AG04450 (cell line): Measurements from ENCODE around the gene LETM1. TPM values are rescaled to one million over a fixed set of nuclear protein-coding genes. Genes with fewer than 3 reads are reported as not detected.

Source experiments
- CTCF ChIA-PET: fragments of 300-600, 350-600 bp; formaldehyde crosslinking; extraction: SDS; loops from one replicate; lab custom pipeline; 2022; ENCODE audit warnings: antibody characterized with exemption, inconsistent platforms; lab: Charles Lee
- POLR2A ChIA-PET: fragments of 350-600 bp; formaldehyde crosslinking; extraction: SDS; loops from one replicate; lab custom pipeline; 2021; ENCODE audit warnings: antibody characterized with exemption, inconsistent platforms; lab: Yijun Ruan, JAX
- DNase-seq: peaks from one replicate; pipeline ENCODE4 v3.0.0-alpha.2; 2011; ENCODE audit warnings: low read depth, low spot score
- H3K27ac ChIP-seq: one replicate; pipeline ENCODE4 v1.5.1; 2012; ENCODE audit warnings: low read depth, low read length, control low read depth
- H3K27me3 ChIP-seq: one replicate; pipeline ENCODE4 v1.6.0; 2012; ENCODE audit warnings: low read length; ENCODE audit not compliant: control insufficient read depth, insufficient read depth
- H3K4me3 ChIP-seq: 2 replicates; pipeline ENCODE4 v1.5.1; 2011; ENCODE audit warnings: mild to moderate bottlenecking, low read depth, low read length, control low read depth
- H3K9me3 ChIP-seq: 2 replicates; pipeline ENCODE4 v1.5.1; 2012; ENCODE audit warnings: low read length; ENCODE audit not compliant: control insufficient read depth, insufficient read depth
- CTCF ChIP-seq: IDR thresholded peaks from 2 replicates; pipeline ENCODE4 v1.5.1; 2011; ENCODE audit warnings: low read depth, low read length, control low read depth, inconsistent platforms
- polyA plus RNA-seq: library from polyadenylated mRNA; depleted of rRNA; stranded (reverse); fragments of >200 nt; gene quantifications from 2 replicates; pipeline ENCODE4 v1.2.3, GENCODE V29; 2011

LETM1 gene
- polyA plus RNA-seq, 1 experiment = 11.9 TPM

- CTCF ChIA-PET = interaction anchor here (1.8 kb wide), 1 partner anchor 17 kb away, joined by 5 read pairs; no protein-coding TSS in a partner anchor
- POLR2A ChIA-PET = no interaction called here
- DNase-seq = no peak
- Histone ChIP-seq H3K27me3 (peaks cover 40% of the 10 kb centered on the region), H3K27ac (no peak overlapping the region), H3K9me3 (peaks cover 5% of the 10 kb centered on the region; the same call in 1 of the 2 replicates), H3K4me3 (no peak overlapping the region)
- no peak for TF ChIP-seq CTCF
Observed at GRCh38 chr4:1792158-1792831, 63.7 kb downstream of the LETM1 start.

GRCh38 chr4:1790005-1790404, 66.0 kb downstream of the LETM1 start:
- Histone ChIP-seq H3K9me3 (peaks cover 5% of the 10 kb centered on the region; the same call in 1 of the 2 replicates), H3K4me3 (no peak overlapping the region), H3K27ac (no peak overlapping the region), H3K27me3 (peaks cover 21% of the 10 kb centered on the region)
- ChIA-PET CTCF (no interaction called here), POLR2A (no interaction called here)
- TF ChIP-seq CTCF = no peak
- DNase-seq = no peak

- no peak for DNase-seq
- H3K27ac ChIP-seq = no peak overlapping the region
- peaks cover 24% of the 10 kb centered on the region for H3K27me3 ChIP-seq
- H3K4me3 ChIP-seq = no peak overlapping the region
- CTCF ChIA-PET = no interaction called here
- POLR2A ChIA-PET = no interaction called here
- peaks cover 5% of the 10 kb centered on the region; the same call in 1 of the 2 replicates for H3K9me3 ChIP-seq
- no peak for TF ChIP-seq CTCF
Observed at GRCh38 chr4:1789552-1789951, 66.4 kb downstream of the LETM1 start.

- POLR2A ChIA-PET = no interaction called here
Observed at GRCh38 chr4:1788254-1788973, 67.5 kb downstream of the LETM1 start.

More at GRCh38 chr4:1788254-1788973, 67.5 kb downstream of the LETM1 start:
- no peak for TF ChIP-seq CTCF
- Histone ChIP-seq H3K9me3 (peaks cover 5% of the 10 kb centered on the region; the same call in 1 of the 2 replicates), H3K4me3 (no peak overlapping the region), H3K27ac (no peak overlapping the region), H3K27me3 (peaks cover 23% of the 10 kb centered on the region)
- CTCF ChIA-PET = interaction anchor here (1.1 kb wide), 1 partner anchor 21 kb away, joined by 3 read pairs; no protein-coding TSS in a partner anchor
- DNase-seq = no peak
